ENCODE results near the gene PTPRK. TPM values are rescaled to one million over a fixed set of nuclear protein-coding genes. Genes with fewer than 3 reads are reported as not detected.

The PTPRK gene
- total and polyA plus RNA-seq, 2 of the 13 experiments (the other 11 are each of a cell fraction or from before 2014, with no cell fraction given) = 43.6 to 98.3 TPM

GRCh38 chr6:128271527-128271926, 248.9 kb downstream of the PTPRK start (continued):
- TF ChIP-seq MBNL3 (CRISPR knock-in tag; conservative IDR thresholded peaks at IDR 0.05) = no peak
- no peak for TF ChIP-seq ZNF543 (CRISPR knock-in tag; IDR thresholded peaks at IDR 0.05)
- TF ChIP-seq MED8 (CRISPR knock-in tag; IDR thresholded peaks at IDR 0.05; ENCODE audit: insufficient replicate concordance) = no peak
- no peak for TF ChIP-seq ZNF318 (CRISPR knock-in tag; IDR thresholded peaks at IDR 0.05)
- TF ChIP-seq ATF7 (IDR thresholded peaks at IDR 0.05) = no peak
- no peak for TF ChIP-seq ATF7 (CRISPR knock-in tag; IDR thresholded peaks at IDR 0.05)
- no peak for TF ChIP-seq ZNF574 (CRISPR knock-in tag; IDR thresholded peaks at IDR 0.05)

All from HepG2 (cell line).